GM21529 (cell line): ENCODE data around the gene PRKAA1.
"Not testable (repeated sequence)": the region's sequence is repeated elsewhere in the genome, so short reads cannot be mapped to it uniquely, and the experiment has no call there.

ENCODE experiments used
- ATAC-seq: cut with Tn5 transposase; IDR thresholded peaks from one replicate; pipeline ENCODE4 v1.9.1; 2021; ENCODE audit not compliant: unreplicated experiment

Gene PRKAA1

DNA sequence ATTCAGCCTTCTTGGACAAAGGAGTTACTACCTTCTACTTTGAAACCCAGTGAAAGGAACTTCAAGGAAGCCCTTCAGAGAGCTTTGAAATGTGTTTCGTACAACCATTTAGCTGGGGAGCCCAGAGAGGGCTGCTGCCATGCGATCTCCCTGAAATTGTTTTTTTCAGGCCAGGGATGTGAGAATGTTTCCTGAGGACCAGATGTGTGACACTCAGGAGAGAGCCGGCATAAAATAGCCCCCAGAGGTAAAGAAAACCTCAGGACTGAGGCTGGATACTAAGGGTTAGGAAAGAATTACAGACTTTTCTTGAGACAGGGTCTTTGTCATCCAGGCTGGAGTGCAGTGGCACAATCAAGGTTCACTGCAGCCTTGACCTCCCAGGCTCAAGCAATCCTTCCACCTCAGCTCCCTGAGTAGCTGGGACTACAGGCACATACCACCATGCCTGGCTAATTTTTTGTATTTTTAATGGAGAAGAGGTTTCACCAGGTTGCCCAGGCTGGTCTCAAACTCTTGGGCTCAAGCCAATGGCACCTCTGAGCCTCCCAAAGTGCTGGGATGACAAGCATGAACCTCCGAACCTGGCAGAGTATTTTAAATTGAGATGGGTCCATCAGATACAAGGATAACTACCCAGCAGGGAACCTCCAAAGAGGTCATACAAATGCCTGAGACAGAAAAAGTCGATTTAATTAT, 28.5 kb upstream of the PRKAA1 start:
- no peak for ATAC-seq

- ATAC-seq, result not testable (repeated sequence)
Measured at GRCh38 chr5:40825461-40826043, 27.4 kb upstream of the PRKAA1 start.

- no peak for ATAC-seq
Measured at GRCh38 chr5:40823459-40823858, 25.3 kb upstream of the PRKAA1 start.

- ATAC-seq, result no peak
Measured at GRCh38 chr5:40813698-40814281, 15.6 kb upstream of the PRKAA1 start.

DNA sequence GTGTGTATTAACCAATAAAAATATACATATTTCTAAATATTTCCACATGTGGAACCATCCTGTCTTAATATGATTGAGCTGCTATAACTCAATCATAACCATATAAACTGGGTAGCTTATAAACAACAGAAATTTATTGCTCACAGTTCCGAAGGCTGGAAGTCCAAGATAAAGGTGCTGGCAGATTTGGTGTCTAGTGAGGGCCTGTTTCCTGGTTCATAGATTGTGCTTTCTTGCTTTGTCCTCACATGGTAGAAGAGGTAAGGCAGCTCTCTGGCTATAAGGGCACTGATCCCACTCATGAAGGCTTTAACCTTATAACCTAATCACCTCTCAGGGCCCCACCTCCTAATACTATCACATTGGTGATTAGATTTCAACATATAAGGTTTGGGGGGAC, 14.0 kb upstream of the PRKAA1 start:
- ATAC-seq, result no peak

GRCh38 chr5:40801771-40802562, 3.8 kb upstream of the PRKAA1 start:
- ATAC-seq, result no peak

DNA sequence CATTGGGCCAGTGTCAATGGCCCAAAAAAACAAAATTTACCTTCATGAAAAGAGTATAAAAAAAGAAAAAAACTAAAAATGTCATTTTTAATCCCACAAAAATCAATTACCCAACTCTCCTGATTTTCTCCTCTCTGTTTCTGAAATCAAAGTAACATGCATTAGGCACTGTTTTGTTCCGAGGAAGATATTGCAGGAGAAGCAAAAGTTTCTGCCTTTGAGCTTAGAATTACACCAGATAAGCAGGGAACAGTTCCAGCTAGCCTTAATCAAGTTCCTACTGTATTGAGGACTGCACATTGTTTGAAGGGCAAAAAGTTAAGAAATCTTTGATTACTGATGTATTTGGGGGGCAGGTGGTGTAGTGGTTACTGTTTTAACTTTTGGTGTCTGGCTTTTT, 1.1 kb upstream of the PRKAA1 start:
- no peak for ATAC-seq

GRCh38 chr5:40798801-40799210, 632 bp upstream of the PRKAA1 start:
- ATAC-seq, result no peak

DNA sequence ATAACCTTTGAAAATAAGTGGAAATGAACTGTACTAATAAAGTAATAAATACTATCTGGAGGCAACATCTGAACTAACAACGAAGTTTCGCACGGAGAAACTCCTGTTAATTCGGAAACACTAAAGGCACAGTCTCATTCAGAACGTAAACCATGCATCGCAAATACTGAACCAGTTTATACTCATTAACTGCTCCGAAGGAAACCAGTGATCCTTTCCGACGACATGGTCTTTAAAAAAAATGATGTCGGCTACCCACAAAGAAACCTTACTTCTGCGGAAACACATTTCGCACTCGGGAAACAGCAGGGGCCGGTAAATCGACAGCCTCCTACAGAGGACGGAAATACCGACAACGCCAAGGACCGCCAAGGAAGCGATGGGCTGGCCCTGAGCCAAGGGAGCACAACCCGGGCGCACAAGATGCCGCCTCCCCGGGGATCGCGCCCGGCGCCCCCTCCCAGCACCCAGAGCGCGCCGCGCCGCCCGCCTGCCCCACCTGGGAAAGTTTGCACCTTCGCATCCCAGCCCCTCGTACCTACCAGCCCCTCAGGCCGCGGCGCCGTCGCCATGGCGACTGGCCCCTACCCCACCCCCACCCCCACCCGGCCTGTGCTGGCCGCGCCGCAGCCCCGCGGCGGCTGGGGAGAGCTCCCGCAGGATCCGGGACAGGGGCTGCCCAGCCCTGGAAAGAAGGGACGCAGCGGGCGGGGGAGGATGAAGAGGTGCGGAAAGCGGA, 732 bp downstream of the PRKAA1 start:
- peak; percentile 45 for ATAC-seq

DNA sequence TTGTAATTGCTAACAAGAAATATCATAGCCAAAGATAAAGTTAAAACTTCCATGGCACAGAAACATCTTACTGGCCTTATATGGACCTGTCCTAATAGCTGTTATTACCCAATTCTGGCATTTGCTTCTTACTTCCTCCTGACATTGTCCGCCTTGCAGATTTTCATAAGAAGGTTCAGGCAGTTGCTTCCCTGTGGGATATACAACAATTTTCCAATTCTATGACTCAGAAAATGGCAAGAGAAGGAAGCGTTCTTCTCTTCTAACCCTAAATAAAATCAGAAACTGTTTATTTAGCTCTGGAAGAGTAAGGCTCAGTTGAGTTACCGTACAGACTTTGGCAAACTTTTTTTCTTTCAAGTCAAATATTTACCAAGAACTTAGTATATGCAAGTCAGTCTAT, 1.7 kb downstream of the PRKAA1 start:
- ATAC-seq, result no peak

DNA sequence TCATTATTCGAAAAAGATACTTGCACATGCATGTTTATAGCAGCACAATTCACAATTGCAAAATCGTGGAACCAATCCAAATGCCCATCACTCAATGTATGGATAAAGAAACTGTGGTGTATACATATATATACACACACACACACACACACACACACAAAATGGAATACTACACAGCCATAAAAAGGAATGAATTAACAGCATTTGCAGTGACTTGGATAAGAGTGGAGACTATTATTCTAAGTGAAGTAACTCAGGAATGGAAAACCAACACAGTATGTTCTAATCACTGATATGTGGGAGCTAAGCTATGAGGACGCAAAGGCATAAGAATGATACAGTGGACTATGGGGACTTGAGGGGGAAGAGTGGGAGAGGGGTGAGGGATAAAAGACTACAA, 3.3 kb downstream of the PRKAA1 start:
- not testable (repeated sequence) for ATAC-seq

- ATAC-seq, result not testable (repeated sequence)
Measured at GRCh38 chr5:40794340-40794739, 3.8 kb downstream of the PRKAA1 start.

DNA sequence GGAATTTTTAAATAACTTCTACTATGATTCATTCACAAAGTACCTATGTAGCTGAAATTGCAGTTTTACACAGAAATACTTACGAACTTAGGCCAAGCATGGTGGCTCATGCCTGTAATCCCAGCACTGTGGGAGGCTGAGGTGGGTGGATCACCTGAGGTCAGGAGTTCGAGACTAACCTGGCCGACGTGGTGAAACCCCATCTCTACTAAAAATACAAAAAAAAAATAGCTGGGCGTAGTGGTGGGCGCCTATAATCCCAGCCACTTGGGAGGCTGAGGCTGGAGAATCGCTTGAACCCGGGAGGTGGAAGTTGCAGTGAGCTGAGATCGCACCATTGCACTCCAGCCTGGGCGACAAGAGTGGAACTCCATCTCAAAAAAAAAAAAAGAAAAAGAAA, 5.5 kb downstream of the PRKAA1 start:
- not testable (repeated sequence) for ATAC-seq

DNA sequence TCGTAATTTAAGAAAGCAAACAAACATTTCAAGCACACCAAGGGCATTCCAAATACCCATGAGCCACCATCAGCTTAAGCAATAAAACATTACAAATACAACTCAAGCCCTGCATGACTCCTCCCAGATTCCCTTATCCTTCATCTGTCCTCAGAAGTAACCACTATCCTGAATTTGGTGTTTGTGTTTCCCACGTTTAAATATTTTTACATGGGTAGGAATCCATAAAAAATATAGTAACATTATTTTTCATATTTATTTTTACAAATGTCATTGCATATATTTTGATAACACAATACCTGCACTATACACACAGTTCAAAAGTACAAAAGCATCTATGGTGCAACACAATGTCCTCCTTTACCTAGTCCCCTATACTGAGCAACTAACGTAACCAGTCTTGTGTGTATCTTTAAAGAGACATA, 6.4 kb downstream of the PRKAA1 start:
- no peak for ATAC-seq

DNA sequence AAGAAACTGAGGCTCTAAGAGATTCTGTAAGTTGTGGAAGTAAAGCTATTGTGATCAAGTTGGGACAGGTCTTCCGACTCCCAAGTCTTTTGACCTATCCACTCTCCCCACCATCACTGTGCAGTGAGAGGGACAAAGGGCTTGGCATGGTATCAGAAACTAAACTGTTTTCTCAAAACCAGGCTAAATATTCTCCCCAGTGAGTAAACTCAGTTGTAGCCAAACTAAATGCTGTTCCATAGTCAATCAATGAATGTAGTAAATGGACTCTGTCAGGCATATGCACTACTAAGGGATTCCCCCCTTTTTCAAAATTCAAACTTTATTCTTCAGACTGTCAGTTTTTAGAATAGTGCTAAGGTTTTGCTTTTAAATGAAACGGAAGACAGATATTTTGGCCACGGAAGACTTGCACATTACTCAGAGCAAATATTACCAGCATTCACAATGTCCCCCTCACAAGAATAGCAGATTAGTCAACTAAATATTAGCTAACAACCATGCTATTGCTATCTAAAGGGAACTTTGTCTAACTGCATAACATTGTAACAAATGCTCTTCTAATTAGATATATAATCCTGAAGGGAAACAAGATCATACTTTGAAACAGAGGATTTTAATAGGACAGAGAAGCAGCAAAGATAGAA, 7.1 kb downstream of the PRKAA1 start:
- no peak for ATAC-seq

GRCh38 chr5:40788941-40789340, 9.2 kb downstream of the PRKAA1 start:
- not testable (repeated sequence) for ATAC-seq

DNA sequence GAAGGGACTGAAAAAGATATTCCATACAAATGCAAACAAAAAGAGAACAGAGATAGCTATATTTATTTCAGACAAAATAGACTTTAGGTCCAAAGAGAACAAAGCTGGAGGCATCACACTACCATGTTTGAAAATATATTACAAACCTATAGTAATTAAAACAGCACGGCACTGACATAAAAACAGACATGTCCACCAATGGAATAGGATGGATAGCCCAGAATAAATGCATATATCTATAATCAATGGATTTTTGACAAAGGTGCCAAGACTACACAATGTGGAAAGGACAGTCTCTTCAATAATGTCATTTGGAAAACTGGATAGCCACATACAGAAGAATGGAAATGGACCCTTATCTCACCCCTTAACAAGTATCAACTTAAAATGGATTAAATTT, 10.2 kb downstream of the PRKAA1 start:
- ATAC-seq, result no peak

DNA sequence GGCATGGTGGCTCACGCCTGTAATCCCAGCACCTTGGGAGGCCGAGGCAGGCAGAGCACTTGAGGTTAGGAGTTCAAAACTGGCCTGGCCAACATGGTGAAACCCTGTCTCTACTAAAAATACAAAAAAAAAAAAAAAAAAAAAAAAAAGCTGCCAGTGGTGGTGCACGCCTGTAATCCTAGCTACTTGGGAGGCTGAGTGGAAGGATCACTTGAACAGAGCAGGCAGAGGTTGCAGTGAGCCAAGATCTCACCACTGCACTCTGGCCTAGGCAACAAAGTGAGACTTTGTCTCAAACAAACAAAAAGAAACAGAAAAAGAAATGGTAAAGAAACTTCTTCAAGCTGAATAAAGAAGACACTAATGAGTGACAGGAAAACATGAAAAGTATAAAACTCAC, 11.5 kb downstream of the PRKAA1 start:
- ATAC-seq, result not testable (repeated sequence)

DNA sequence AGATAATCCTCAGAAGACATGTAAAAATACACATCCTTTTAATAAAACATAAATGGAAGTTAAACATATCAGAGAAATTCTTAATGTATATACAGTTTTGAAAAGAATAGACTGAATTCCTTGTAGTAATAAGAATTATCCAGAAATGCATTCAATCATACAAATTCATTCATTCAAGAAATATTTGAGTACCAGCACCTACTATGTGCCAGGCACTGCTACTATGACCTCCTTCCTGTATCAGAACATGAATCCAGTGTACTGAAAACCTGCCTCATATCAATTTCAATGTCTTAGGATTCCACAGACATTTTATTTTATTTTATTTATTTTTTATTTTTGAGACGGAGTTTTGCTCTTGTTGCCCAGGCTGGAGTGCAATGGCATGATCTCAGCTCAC, 13.3 kb downstream of the PRKAA1 start:
- ATAC-seq, result no peak

DNA sequence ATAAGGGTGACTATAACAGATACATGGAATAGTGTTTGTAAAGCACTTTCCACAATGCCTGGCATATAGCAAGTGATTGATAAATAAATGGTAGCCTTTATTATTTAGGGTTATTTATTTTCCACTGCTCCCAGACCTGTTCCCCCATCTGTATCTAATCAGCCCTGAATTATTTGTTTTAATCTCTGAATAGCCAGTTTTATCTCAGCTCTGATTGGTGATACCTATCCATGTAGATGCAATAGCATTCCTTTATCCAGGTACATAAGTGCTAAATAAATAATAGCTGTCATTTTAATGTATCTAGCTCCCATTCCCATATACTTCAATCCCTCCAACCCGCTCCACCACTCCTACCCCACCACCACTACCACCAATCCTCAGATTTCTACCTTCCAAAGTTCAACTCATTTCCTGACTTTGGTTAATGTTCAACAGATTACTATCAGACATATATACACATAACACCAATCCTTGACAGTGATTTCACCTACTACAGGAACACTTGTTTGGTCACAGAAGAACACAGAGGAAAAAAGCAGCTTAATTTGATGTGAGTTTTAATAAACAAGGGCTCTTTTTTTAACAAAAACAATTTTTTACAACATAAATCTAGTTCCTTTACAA, 14.0 kb downstream of the PRKAA1 start:
- ATAC-seq, result no peak
